GM12878 (cell line): Measurements from ENCODE around the gene SNX4. TPM values are rescaled to one million over a fixed set of nuclear protein-coding genes. Genes with fewer than 3 reads are reported as not detected.

Source experiments
- ATAC-seq: fragments of 200-7000 bp; cut with Tn5 transposase; 3 replicates; pipeline ENCODE4 v1.9.1; 2020; ENCODE audit warnings: mild to moderate bottlenecking, moderate library complexity
- BruUV-seq: library from RNA; stranded (reverse); fragments of 400-500 nt; replicated peaks from 2 replicates; lab custom pipeline; 2021; lab: Mats Ljungman, UMichigan
- CTCF ChIA-PET: fragments of 300-600 bp; sonication (Branson Sonifier 250); formaldehyde crosslinking; extraction: SDS; loops from one replicate; lab custom pipeline; 2021; ENCODE audit warnings: inconsistent platforms; lab: Yijun Ruan, JAX
- POLR2A ChIA-PET: fragments of 350-600 bp; formaldehyde crosslinking; extraction: SDS; loops from one replicate; lab custom pipeline; 2021; ENCODE audit warnings: inconsistent platforms; lab: Charles Lee
- RAD21 ChIA-PET: fragments of 300-600 bp; sonication (Branson Sonifier 250); formaldehyde crosslinking; loops from one replicate; lab custom pipeline; 2023; ENCODE audit warnings: antibody characterized with exemption; ENCODE audit not compliant: unreplicated experiment; lab: Charles Lee
- SMC1A ChIA-PET: fragments of 300-600 bp; sonication (Branson Sonifier 250); formaldehyde crosslinking; loops from one replicate; lab custom pipeline; 2023; ENCODE audit not compliant: unreplicated experiment, uncharacterized antibody; lab: Charles Lee
- DNase-seq: peaks from one replicate; pipeline ENCODE4 v3.0.0-alpha.2; 2011; ENCODE audit warnings: low read depth, low spot score
- FAIRE-seq: peaks from 3 replicates; lab custom pipeline; 2011; peaks lifted over from hg19 to GRCh38; lab: Jason Lieb, UNC
- H2AFZ ChIP-seq: 2 replicates; pipeline ENCODE4 v1.6.0; 2011; ENCODE audit warnings: low read depth, low read length, control low read depth; ENCODE audit not compliant: control insufficient read depth
- H3K27ac ChIP-seq: 2 replicates; pipeline ENCODE4 v1.5.1; 2011; ENCODE audit warnings: control low read depth; ENCODE audit not compliant: control insufficient read depth, insufficient read depth
- H3K27me3 ChIP-seq, 2 experiments: replicated peaks in 1 of 2; 2 replicates each; pipeline versions ENCODE4 v1.6.0 to v1.6.1; 2011; ENCODE audit warnings: low read length in 1 of 2; ENCODE audit not compliant: control insufficient read depth in 2 of 2, insufficient read depth in 2 of 2
- H3K36me3 ChIP-seq, 2 experiments: 2 replicates each; pipeline ENCODE4 v1.5.1; 2011; ENCODE audit warnings: low read length in 1 of 2; ENCODE audit not compliant: control insufficient read depth in 2 of 2, insufficient read depth in 2 of 2
- H3K4me1 ChIP-seq: 2 replicates; pipeline ENCODE4 v1.6.1; 2011; ENCODE audit warnings: mild to moderate bottlenecking, low read length, moderate library complexity, mixed read lengths; ENCODE audit not compliant: control insufficient read depth, insufficient read depth
- H3K4me2 ChIP-seq: 2 replicates; pipeline ENCODE4 v1.6.0; 2011; ENCODE audit warnings: control low read depth; ENCODE audit not compliant: control insufficient read depth, insufficient read depth
- H3K4me3 ChIP-seq: fragments of 200-600 bp; sonication (generic); 2 replicates; pipeline ENCODE4 v1.5.1; 2016
- H3K79me2 ChIP-seq: 2 replicates; pipeline ENCODE4 v1.6.0; 2011; ENCODE audit warnings: low read length; ENCODE audit not compliant: control insufficient read depth, insufficient read depth
- H3K9ac ChIP-seq: 2 replicates; pipeline ENCODE4 v1.8.0; 2011; ENCODE audit warnings: low read length, control low read depth, mixed read lengths; ENCODE audit not compliant: control insufficient read depth, insufficient read depth
- H3K9me3 ChIP-seq: replicated peaks from 3 replicates; pipeline ENCODE4 v1.5.1; 2011; ENCODE audit warnings: mild to moderate bottlenecking, low read length; ENCODE audit not compliant: control insufficient read depth, insufficient read depth
- H4K20me1 ChIP-seq: 2 replicates; pipeline ENCODE4 v1.6.0; 2011; ENCODE audit not compliant: control insufficient read depth, insufficient read depth
- DPF2 ChIP-seq: fragments of 450-650 bp; IDR thresholded peaks from 2 replicates; pipeline ENCODE4 v1.6.1; 2017; ENCODE audit warnings: mild to moderate bottlenecking
- E4F1 ChIP-seq: fragments of 450-650 bp; IDR thresholded peaks from 2 replicates; pipeline ENCODE4 v1.6.1; 2018; ENCODE audit warnings: borderline replicate concordance, mild to moderate bottlenecking; ENCODE audit not compliant: partially characterized antibody
- EED ChIP-seq: sonication (generic); IDR thresholded peaks from 2 replicates; pipeline ENCODE4 v1.6.1; 2016; ENCODE audit warnings: antibody characterized with exemption, low read depth
- HDAC2 ChIP-seq: fragments of 200-600 bp; sonication (generic); IDR thresholded peaks from 2 replicates; pipeline ENCODE4 v1.6.1; 2017
- POU2F2 ChIP-seq: IDR thresholded peaks from 3 replicates; pipeline ENCODE4 v1.6.1; 2011; ENCODE audit warnings: low read depth, mild to moderate bottlenecking, low read length, borderline replicate concordance
- SUZ12 ChIP-seq: fragments of 200-600 bp; sonication (generic); IDR thresholded peaks from one replicate; pipeline ENCODE4 v1.6.1; 2018; ENCODE audit warnings: antibody characterized with exemption, mild to moderate bottlenecking; ENCODE audit not compliant: unreplicated experiment
- ZBTB11 ChIP-seq: fragments of 450-650 bp; formaldehyde crosslinking; IDR thresholded peaks from 2 replicates; pipeline ENCODE4 v1.5.0; 2022; ENCODE audit warnings: mild to moderate bottlenecking, missing genetic modification characterization
- ZNF24 ChIP-seq: fragments of 450-650 bp; IDR thresholded peaks from 2 replicates; pipeline ENCODE4 v1.6.1; 2017; ENCODE audit warnings: antibody characterized with exemption, mild to moderate bottlenecking
- ZNF622 ChIP-seq: fragments of 450-650 bp; IDR thresholded peaks from 2 replicates; pipeline ENCODE4 v1.6.1; 2017; ENCODE audit warnings: mild to moderate bottlenecking, inconsistent platforms
- WGBS: methylation state at CpG from one replicate; pipeline ENCODE4 v1.1.6; 2016; ENCODE audit warnings: low lambda C conversion rate; ENCODE audit not compliant: insufficient replicate concordance, insufficient coverage; ENCODE audit errors: missing lambda C conversion rate; 5-methylcytosine and 5-hydroxymethylcytosine counted together
- in situ Hi-C: fragments of 300-500 bp; cut with MboI; formaldehyde crosslinking; loops from 9 replicates; pipeline ENCODE4 v1.14.3; 2018; ENCODE audit warnings: mixed read lengths
- intact Hi-C: fragments of 100-400 bp; cut with micrococcal nuclease; formaldehyde crosslinking; loops from one replicate; pipeline ENCODE4 v1.14.2; 2022; ENCODE audit not compliant: unreplicated experiment
- polyA plus RNA-seq, 11 experiments: library from polyadenylated mRNA; depleted of rRNA in 4 of 11; unstranded in 6 of 11; stranded (reverse) in 5 of 11; fragments of >200 nt; fragmentation: Nextera tagmentation in 4 of 11; fragmentation: Illumina TruSeq in 1 of 11; extraction: Ambion mirVana in 4 of 11; extraction: Trizol in 1 of 11; gene quantifications; 1 replicate in 1 of 11; 2 replicates in 10 of 11; pipeline versions ENCODE4 v1.2.1 to v1.2.3, GENCODE V29; 2011 to 2016; ENCODE audit warnings: inconsistent platforms in 2 of 11, missing spikeins in 2 of 11, low read depth in 1 of 11
- total RNA-seq, 4 experiments: library from RNA; depleted of rRNA in 3 of 4; stranded (reverse); fragments of >200 nt in 3 of 4; fragmentation: Illumina TruSeq in 1 of 4; extraction: Trizol in 1 of 4; gene quantifications; 2 replicates each; pipeline versions ENCODE4 v1.2.1 to v1.2.3, GENCODE V29; 2013 to 2021

The SNX4 gene
- total and polyA plus RNA-seq, 10 of the 15 experiments (the other 5 are each of a cell fraction or from before 2014, with no cell fraction given) = 33.4 to 94.5 (median 60.5) TPM

GRCh38 chr3:125470671-125471070 is 49.3 kb downstream of the SNX4 start:
- TF ChIP-seq ZNF622 (no peak), DPF2 (no peak), ZNF24 (no peak), POU2F2 (no peak), SUZ12 (no peak)
- Histone ChIP-seq H3K4me1 (no peaks in the 10 kb centered on the region), H3K9ac (no peak overlapping the region), H4K20me1 (no peaks in the 10 kb centered on the region), H3K27ac (no peak overlapping the region), H3K4me3 (no peak overlapping the region), H2AFZ (no peak overlapping the region), H3K9me3 (no peaks in the 10 kb centered on the region), H3K79me2 (no peaks in the 10 kb centered on the region), H3K27me3 (no peaks in the 10 kb centered on the region), H3K36me3 (peaks cover 4 to 17% of the 10 kb centered on the region in 2 experiments), H3K4me2 (no peak overlapping the region)
- ChIA-PET SMC1A (interaction anchor here (0.6 to 1.6 kb wide), 6 partner anchors 7 to 84 kb away, joined by 3 to 5 read pairs (median 3); no protein-coding TSS in a partner anchor), CTCF (interaction anchor here (0.6 to 3.6 kb wide), 5 partner anchors 10 to 115 kb away, joined by 3 to 26 read pairs (median 4); no protein-coding TSS in a partner anchor), POLR2A (interaction anchor here (1.0 kb wide), 1 partner anchor 9 kb away, joined by 3 read pairs; no protein-coding TSS in a partner anchor), RAD21 (interaction anchor here (0.9 to 1.6 kb wide), 4 partner anchors 10 to 116 kb away, joined by 3 read pairs; partner anchors contain the start of gene SNX4)
- ATAC-seq = no peak
- WGBS = 100% methylated on average over 1 of the region's 1 CpG
- intact Hi-C loops = loop anchor here (10.0 kb wide), 1 partner anchor 114 kb away; no protein-coding TSS in a partner anchor
- in situ Hi-C loops = no loop called here
- no peak for FAIRE-seq
- BruUV-seq = no TSS peak
- no peak for DNase-seq

GRCh38 chr3:125462722-125463299 is 57.2 kb downstream of the SNX4 start:
- FAIRE-seq (peak; percentile 13), DNase-seq (no peak), ATAC-seq (no peak)
- peaks cover 2 to 16% of the 10 kb centered on the region in 2 experiments for H3K36me3 ChIP-seq
- in situ Hi-C loops (no loop called here), intact Hi-C loops (no loop called here)
- H3K4me3 ChIP-seq = no peak overlapping the region
- H3K9me3 ChIP-seq = no peaks in the 10 kb centered on the region
- no peaks in the 10 kb centered on the region for H3K79me2 ChIP-seq
- ChIA-PET RAD21 (interaction anchor here (1.4 kb wide), 1 partner anchor 122 kb away, joined by 4 read pairs; no protein-coding TSS in a partner anchor), POLR2A (interaction anchor here (1.0 kb wide), 1 partner anchor 9 kb away, joined by 6 read pairs; no protein-coding TSS in a partner anchor), SMC1A (interaction anchor here (0.6 to 2.2 kb wide), 4 partner anchors 12 to 116 kb away, joined by 3 to 10 read pairs (median 4); no protein-coding TSS in a partner anchor), CTCF (interaction anchor here (0.6 to 3.6 kb wide), 4 partner anchors 9 to 454 kb away, joined by 3 to 19 read pairs (median 4); no protein-coding TSS in a partner anchor)
- no peak overlapping the region for H3K9ac ChIP-seq
- H3K27me3 ChIP-seq = no peaks in the 10 kb centered on the region
- no peaks in the 10 kb centered on the region for H4K20me1 ChIP-seq
- no peak overlapping the region for H2AFZ ChIP-seq
- no peak overlapping the region for H3K4me2 ChIP-seq
- 89% methylated on average over 5 of the region's 5 CpGs for WGBS
- BruUV-seq = TSS peak; percentile 22
- no peak overlapping the region for H3K27ac ChIP-seq
- no peaks in the 10 kb centered on the region for H3K4me1 ChIP-seq
- TF ChIP-seq ZBTB11 (CRISPR knock-in tag) (no peak), HDAC2 (no peak), EED (no peak), E4F1 (no peak)
